NCI-H2196 (cell line): ENCODE results near the gene HOXB5.
A peak's percentile ranks its signal among the peaks of the same experiment; 100 is the strongest.

Experiments
- DNase-seq: peaks from one replicate; lab custom pipeline; 2025; ENCODE audit not compliant: unreplicated experiment; lab: John Stamatoyannopoulos, UW

Gene HOXB5

GRCh38 chr17:48605409-48605919, 11.9 kb upstream of the HOXB5 start:
- no peak for DNase-seq

- DNase-seq: no peak
Measured at GRCh38 chr17:48604770-48605329, 11.3 kb upstream of the HOXB5 start, which contains the start of gene HOXB6. Gene HOXB6, minus strand, starts transcription at chr17:48604986. Its CDS starts 6,836 bp downstream, at chr17:48598150.

- DNase-seq: no peak
Measured at GRCh38 chr17:48603959-48604769, 10.6 kb upstream of the HOXB5 start.

- no peak for DNase-seq
Measured at GRCh38 chr17:48601539-48602425, 8.2 kb upstream of the HOXB5 start.

- no peak for DNase-seq
Measured at GRCh38 chr17:48601207-48601538, 7.6 kb upstream of the HOXB5 start.

- no peak for DNase-seq
Measured at GRCh38 chr17:48600244-48601098, 6.9 kb upstream of the HOXB5 start.

- no peak for DNase-seq
Measured at GRCh38 chr17:48599354-48599753, 5.8 kb upstream of the HOXB5 start.

GRCh38 chr17:48598736-48599135, 5.2 kb upstream of the HOXB5 start:
- DNase-seq: no peak

- DNase-seq: peak; percentile 71
Measured at GRCh38 chr17:48597778-48598631, 4.4 kb upstream of the HOXB5 start.

- DNase-seq: no peak
Measured at GRCh38 chr17:48597528-48597777, 3.9 kb upstream of the HOXB5 start.

GRCh38 chr17:48596735-48597527, 3.4 kb upstream of the HOXB5 start:
- peak; percentile 40 for DNase-seq

- DNase-seq: peak; percentile 40
Measured at GRCh38 chr17:48596000-48596734, 2.6 kb upstream of the HOXB5 start.

GRCh38 chr17:48595278-48595999, 1.9 kb upstream of the HOXB5 start:
- no peak for DNase-seq

- no peak for DNase-seq
Measured at GRCh38 chr17:48594538-48595277, 1.1 kb upstream of the HOXB5 start.

- peak; percentile 97 for DNase-seq
Measured at GRCh38 chr17:48593840-48594537, 410 bp upstream of the HOXB5 start.

GRCh38 chr17:48592577-48592976, 1.0 kb downstream of the HOXB5 start:
- no peak for DNase-seq
